DMS53 treated with DMSO at 0.1 percent for 48 hours (cell line): ENCODE results near the gene ARL6.
"Not testable (repeated sequence)": the region's sequence is repeated elsewhere in the genome, so short reads cannot be mapped to it uniquely, and the experiment has no call there.

Experiments used
- DNase-seq: peaks from one replicate; lab custom pipeline; 2025; ENCODE audit not compliant: unreplicated experiment; lab: John Stamatoyannopoulos, UW

ARL6 gene

DNA sequence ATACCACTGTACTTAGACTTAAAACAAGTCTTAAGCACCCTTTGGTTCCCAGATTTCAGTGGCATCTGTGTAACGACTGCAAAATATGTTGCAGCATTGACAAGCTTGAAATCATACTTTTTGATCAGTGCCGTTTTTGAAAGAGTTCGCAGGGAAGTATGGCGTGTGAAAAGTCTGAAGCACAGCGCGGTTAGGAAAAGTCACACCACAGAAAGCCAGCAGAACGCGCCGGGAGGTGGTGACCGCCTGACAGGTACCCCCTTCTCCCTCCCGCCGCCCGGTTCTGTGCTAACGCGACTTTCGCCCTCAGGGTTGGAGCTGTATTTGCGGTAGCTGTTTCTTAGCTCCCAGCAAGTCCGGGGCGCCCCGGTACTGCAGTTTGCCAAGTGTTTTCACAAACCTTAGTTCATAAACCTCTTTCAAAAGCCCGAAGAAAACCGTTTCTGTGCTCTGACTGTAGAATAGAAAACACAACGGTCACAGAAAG lies 56.8 kb downstream of the ARL6 start:
- DNase-seq = peak; percentile 43

DNA sequence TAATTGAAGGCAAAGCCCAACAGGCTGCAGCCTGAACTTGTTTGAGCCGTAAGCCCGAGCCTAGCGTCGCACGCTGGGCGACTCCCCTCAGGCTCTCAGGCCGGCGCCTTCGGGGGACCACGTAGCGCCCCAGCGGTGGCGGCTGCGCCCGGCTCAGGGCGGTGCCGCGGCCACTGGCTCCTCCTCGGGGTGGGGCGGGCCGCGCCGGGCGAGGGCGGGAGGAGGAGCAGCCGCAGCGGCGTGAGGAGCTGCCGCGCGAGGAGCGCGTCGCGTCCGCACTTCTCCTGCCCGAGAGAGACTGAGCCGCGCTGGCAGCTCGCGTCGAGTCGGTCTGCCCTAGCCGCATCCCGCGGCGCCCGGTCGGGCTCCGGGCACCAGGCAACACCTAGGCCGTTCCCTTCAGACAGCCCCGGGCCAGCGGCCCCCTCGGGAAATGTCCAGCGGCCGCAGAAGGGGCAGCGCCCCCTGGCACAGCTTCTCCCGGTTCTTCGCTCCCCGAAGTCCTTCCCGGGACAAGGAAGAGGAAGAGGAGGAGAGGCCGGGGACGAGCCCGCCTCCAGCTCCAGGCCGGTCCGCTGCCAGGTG lies 57.3 kb downstream of the ARL6 start, which contains the start of gene CRYBG3:
CRYBG3 (plus strand) TSS at position 238 of the 585 bp plus-strand sequence; CDS start at position 434, 196 bp downstream.
- DNase-seq = peak; percentile 43

DNA sequence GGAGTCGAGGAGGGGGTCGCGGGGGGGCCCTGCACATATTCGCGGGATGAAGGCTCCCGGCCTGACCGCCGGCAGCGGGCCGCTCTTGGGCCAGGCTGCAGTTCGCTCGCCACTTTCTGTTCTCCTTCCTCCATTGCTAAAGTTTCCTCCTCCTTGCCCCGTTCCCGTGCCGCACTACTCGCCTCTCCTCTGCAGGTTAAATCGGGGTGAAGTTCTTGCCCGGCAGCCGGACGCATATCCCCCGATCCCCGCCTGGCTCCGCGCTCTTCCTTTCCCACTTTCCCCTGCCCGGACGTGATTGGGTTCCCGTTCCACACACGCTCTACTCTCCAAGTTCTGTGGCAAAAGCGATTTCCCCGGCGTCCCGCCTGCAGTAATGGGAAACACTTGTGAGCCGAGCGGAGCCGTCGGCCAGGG lies 57.8 kb downstream of the ARL6 start:
- DNase-seq = no peak

- no peak for DNase-seq
These were observed 58.8 kb downstream of the ARL6 start for GRCh38 chr3:97823046-97824004.

GRCh38 chr3:97825101-97825500 lies 60.5 kb downstream of the ARL6 start:
- DNase-seq = no peak

GRCh38 chr3:97827741-97828471 lies 63.3 kb downstream of the ARL6 start:
- DNase-seq = no peak

GRCh38 chr3:97829198-97829597 lies 64.6 kb downstream of the ARL6 start:
- no peak for DNase-seq

DNA sequence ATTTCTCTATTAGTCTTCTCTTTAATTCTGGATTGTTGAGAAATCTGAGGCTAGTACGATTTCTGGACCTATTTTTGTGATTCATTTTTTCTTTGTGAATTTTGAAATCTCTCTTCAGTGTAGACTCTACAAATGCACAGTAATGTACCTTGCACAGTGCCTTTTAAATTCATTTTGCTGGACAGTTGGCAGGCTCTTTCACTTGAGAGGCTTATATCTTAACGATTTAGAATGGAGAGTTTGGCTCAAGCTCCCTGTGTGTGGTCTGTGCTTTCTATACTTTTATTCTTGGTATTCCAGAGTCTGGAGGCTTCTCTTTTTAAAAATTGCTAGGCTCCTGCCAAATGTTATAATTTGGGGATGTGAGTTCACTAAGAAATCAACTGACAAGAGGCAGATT lies 66.1 kb downstream of the ARL6 start:
- no peak for DNase-seq

DNA sequence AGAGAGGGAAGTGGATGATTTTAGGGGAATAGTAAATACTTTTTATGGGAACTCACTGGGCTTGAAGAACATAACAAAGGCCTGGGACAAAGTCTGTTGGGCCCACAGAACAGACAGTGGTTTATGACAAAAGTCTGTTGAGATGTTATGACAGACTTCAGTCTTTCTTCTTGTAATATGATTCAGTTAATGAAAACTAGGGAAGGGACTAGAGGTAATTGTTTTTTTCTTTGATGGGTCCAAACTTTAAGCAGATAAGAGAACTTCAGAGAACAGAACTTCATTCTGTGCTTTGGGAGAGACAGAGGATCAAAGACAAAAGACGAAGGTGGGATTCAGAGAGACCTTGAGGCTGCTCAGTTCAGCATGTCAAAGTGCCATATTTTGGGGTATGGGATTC lies 66.6 kb downstream of the ARL6 start:
- DNase-seq = no peak

DNA sequence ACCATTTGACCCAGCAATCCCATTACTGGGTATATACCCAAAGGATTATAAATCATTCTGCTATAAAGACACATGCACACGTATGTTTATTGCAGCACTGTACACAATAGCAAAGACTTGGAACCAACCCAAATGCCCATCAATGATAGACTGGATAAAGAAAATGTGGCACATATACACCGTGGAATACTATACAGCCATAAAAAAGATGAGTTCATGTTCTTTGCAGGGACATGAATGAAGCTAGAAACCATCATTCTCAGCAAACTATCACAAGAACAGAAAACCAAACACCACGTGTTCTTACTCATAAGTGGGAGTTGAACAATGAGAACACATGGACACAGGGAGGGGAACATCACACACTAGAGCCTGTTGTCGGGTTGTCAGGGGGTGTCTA lies 68.6 kb downstream of the ARL6 start:
- DNase-seq = not testable (repeated sequence)

GRCh38 chr3:97835761-97836160 lies 71.2 kb downstream of the ARL6 start:
- no peak for DNase-seq

DNA sequence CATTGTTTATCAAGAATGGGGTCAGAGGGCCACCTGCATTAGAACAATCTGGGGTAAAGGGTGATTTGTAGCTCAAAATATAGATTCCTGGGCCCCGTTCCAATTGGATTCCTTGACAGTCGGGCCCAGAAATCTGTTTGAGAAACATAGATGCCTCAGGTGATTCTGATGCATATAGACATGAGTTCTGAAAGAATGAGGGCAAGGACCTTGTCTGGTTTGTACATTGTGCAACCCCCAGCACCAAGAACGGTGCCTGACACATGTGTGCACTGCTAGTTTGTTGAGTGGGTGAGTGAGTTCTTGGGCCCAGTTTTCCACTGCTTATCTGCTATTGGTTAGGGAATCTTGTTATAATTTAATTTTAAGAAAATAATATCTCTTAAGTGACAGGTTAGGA lies 73.8 kb downstream of the ARL6 start:
- DNase-seq = no peak

- DNase-seq = no peak
These were observed 75.4 kb downstream of the ARL6 start for GRCh38 chr3:97839944-97840343.

- no peak for DNase-seq
These were observed 76.7 kb downstream of the ARL6 start for GRCh38 chr3:97841304-97841703.

DNA sequence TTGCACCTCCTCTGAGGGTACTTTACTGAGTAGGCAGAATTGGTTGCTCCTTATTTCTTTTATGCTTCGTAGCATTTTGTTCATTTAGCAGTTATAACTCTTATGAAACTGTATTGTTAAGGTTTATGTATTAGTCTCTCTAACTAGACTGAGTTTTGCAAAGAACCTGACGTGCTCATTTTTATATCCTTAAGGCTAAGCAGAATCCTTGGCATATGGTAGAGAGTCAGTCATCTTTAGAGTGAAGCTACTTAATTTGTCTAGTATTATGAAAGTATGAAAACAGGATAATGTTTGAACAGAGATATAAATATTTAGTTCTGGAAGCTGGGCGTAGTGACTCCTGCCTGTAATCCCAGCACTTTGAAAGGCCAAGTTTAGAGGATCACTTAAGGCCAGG lies 77.4 kb downstream of the ARL6 start:
- DNase-seq = no peak

DNA sequence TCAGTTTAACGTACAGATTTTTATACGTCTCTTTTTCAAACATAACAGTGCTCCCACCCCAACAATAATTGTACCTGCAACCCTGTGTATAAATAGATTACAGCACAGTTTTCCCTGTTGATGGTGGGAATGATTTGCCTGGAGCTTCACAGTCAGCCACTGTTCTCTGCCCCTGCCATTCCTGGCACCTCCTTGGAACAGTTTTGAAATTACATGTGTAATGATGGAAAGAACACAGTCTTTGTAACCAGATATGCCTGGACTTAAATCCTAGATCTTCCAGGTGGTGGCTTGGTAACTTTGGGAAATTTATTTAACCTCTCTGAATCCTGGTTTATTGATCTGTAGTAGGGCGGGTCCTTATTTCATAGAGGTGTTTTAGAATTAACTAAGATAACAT lies 84.2 kb downstream of the ARL6 start:
- no peak for DNase-seq
